Activated CD4-positive, alpha-beta T cell treated with anti-CD3 and anti-CD28 coated beads, Interleukin-2, amount 10 ng/mL, durations not matched to agents 24 days and 14 days (primary cell): ENCODE data around the gene MTRF1. TPM values are rescaled to one million over a fixed set of nuclear protein-coding genes. Genes with fewer than 3 reads are reported as not detected.
A peak's percentile ranks its signal among the peaks of the same experiment; 100 is the strongest.
"Not testable (repeated sequence)": the region's sequence is repeated elsewhere in the genome, so short reads cannot be mapped to it uniquely, and the experiment has no call there.

Source experiments
- DNase-seq: peaks from one replicate; pipeline ENCODE4 v3.0.0; 2022
- H3K27ac Mint-ChIP-seq: one replicate; pipeline ENCODE4 v1.8.0; 2022; ENCODE audit warnings: mild to moderate bottlenecking, mixed read lengths
- H3K27me3 Mint-ChIP-seq: one replicate; pipeline ENCODE4 v1.8.0; 2022; ENCODE audit warnings: mixed read lengths
- H3K36me3 Mint-ChIP-seq: one replicate; pipeline ENCODE4 v1.8.0; 2022; ENCODE audit warnings: low read depth, mild to moderate bottlenecking, mixed read lengths
- H3K4me1 Mint-ChIP-seq: one replicate; pipeline ENCODE4 v1.8.0; 2021; ENCODE audit warnings: mixed read lengths
- H3K4me3 Mint-ChIP-seq: one replicate; pipeline ENCODE4 v1.8.0; 2022; ENCODE audit warnings: mild to moderate bottlenecking, moderate library complexity, mixed read lengths
- H3K9me3 Mint-ChIP-seq: one replicate; pipeline ENCODE4 v1.8.0; 2021; ENCODE audit warnings: mixed read lengths
- intact Hi-C: fragments of 100-400 bp; cut with micrococcal nuclease; formaldehyde crosslinking; loops from one replicate; pipeline ENCODE4 v1.15.1; 2023
- total RNA-seq: library from RNA; stranded (reverse); gene quantifications from 2 replicates; pipeline ENCODE4 v1.2.3, GENCODE V29; 2022

MTRF1 gene
- total RNA-seq, 1 donor from 2014 or later = 20.1 TPM

DNA sequence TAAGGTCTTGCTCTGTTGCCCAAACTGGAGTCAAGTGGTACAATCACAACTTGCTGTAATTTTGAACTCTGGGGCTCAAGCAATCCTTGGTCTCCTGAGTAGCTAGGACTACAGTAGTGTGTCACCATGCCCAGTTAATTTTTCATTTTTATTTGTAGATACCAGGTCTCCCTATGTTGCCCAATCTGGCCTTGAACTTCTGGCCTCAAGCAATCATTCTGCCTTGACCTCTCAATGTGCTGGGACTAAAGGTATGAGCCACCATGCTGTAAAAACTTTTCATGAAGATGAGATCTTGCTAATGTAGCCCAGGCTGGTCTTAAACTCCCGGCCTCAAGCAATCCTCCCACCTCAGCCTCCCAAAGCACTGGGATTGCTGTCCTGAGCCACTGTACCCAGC, 32.6 kb upstream of the MTRF1 start:
- Mint-ChIP-seq H3K27ac (no peak overlapping the region), H3K4me1 (peaks cover 5% of the 10 kb centered on the region), H3K36me3 (peaks cover 1% of the 10 kb centered on the region), H3K27me3 (peaks cover 9% of the 10 kb centered on the region), H3K9me3 (no peaks in the 10 kb centered on the region), H3K4me3 (no peak overlapping the region)
- no peak for DNase-seq
- intact Hi-C loops = no loop called here

DNA sequence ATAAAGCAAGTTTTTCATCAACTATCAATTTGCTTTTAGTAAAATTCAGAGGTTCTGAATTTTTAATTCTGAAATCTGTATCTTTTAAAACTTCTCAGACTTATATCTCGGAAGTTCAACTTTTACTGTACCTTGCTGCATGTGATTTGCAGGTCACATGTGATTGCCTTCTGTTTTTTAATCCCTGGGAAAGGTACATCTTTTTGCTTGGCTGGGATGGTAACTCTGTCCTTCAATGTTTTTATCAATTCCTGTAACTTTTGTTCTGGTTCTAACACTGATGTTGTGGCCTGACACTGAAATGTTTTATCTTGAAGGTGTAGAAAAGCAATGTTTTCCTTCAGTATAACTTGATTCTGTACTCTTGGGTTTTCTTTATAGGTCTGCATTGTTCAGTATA, 31.5 kb upstream of the MTRF1 start:
- H3K27ac Mint-ChIP-seq = no peak overlapping the region

DNA sequence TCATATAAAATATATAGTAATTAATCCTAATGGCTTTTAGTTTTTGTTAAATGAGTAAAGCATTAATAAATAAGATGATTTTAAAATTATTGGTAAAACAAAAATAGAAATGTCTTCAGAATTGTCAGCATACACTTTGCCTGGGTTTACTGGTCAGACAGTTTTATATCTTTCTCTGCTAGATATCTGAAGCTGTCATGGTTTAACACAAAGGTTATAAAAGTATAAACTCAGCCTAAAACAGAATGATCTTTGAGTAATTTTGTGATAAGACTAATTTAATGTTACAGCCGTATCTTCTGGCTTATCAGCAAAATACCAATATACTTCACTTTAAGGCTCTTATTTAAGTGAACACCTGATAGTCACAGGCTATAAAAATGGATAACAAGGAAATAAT, 29.9 kb upstream of the MTRF1 start:
- no peaks in the 10 kb centered on the region for H3K4me1 Mint-ChIP-seq
- H3K27me3 Mint-ChIP-seq = peaks cover 6% of the 10 kb centered on the region
- H3K36me3 Mint-ChIP-seq = peaks cover 1% of the 10 kb centered on the region
- no peak overlapping the region for H3K27ac Mint-ChIP-seq
- no peak overlapping the region for H3K4me3 Mint-ChIP-seq
- no peaks in the 10 kb centered on the region for H3K9me3 Mint-ChIP-seq
- no peak for DNase-seq
- intact Hi-C loops = no loop called here

More for the DNA sequence above, 31.5 kb upstream of the MTRF1 start:
- H3K4me1 Mint-ChIP-seq = peaks cover 4% of the 10 kb centered on the region
- no peak for DNase-seq
- no peak overlapping the region for H3K4me3 Mint-ChIP-seq
- H3K27me3 Mint-ChIP-seq = peaks cover 9% of the 10 kb centered on the region
- intact Hi-C loops = no loop called here
- H3K36me3 Mint-ChIP-seq = peaks cover 1% of the 10 kb centered on the region
- no peaks in the 10 kb centered on the region for H3K9me3 Mint-ChIP-seq

DNA sequence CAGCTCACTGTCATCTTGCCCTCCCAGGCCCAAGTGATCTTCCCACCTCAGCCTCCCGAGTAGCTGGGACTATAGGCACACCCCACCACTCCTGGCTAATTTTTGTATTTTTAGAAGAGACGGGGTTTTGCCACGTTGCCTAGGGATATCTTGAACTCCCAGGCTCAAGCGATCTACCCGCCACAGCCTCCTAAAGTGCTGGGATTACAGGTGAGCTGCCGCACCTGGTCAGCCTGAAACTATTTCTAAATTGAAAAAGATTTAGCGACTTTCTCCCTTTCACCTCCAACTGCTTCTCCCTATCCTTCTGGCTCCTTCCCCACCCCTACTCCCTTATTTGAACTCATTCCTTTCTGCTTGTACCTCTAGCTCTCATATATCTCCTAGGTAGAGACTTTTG, 27.9 kb upstream of the MTRF1 start:
- peaks cover 1% of the 10 kb centered on the region for H3K36me3 Mint-ChIP-seq
- H3K27me3 Mint-ChIP-seq = peaks cover 4% of the 10 kb centered on the region
- H3K4me1 Mint-ChIP-seq = peaks cover 4% of the 10 kb centered on the region
- peaks cover 3% of the 10 kb centered on the region for H3K9me3 Mint-ChIP-seq
- DNase-seq = no peak
- intact Hi-C loops = no loop called here
- no peak overlapping the region for H3K27ac Mint-ChIP-seq
- no peak overlapping the region for H3K4me3 Mint-ChIP-seq

DNA sequence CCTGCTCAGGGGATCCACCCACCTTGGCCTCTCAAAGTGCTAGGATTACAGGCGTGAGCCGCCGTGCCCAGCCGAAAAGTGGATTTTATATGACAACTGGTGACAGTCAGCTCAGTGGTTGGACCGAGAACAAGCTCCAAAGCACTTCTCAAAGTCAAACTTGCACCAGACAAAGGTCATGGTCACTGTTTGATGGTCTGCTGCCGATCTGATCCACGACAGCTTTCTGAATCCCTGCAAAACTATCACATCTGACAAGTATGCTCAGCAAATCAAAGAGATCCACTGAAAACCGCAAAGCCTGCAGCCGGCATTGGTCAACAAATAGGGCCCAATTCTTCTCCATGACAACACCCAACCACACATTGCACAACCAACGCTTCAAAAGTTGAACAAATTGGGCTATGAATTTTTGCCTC, 26.1 kb upstream of the MTRF1 start:
- H3K9me3 Mint-ChIP-seq = peaks cover 10% of the 10 kb centered on the region
- H3K27ac Mint-ChIP-seq = no peak overlapping the region
- H3K4me1 Mint-ChIP-seq = peaks cover 5% of the 10 kb centered on the region
- peaks cover 1% of the 10 kb centered on the region for H3K36me3 Mint-ChIP-seq
- intact Hi-C loops = no loop called here
- no peak for DNase-seq
- no peak overlapping the region for H3K4me3 Mint-ChIP-seq
- no peaks in the 10 kb centered on the region for H3K27me3 Mint-ChIP-seq

DNA sequence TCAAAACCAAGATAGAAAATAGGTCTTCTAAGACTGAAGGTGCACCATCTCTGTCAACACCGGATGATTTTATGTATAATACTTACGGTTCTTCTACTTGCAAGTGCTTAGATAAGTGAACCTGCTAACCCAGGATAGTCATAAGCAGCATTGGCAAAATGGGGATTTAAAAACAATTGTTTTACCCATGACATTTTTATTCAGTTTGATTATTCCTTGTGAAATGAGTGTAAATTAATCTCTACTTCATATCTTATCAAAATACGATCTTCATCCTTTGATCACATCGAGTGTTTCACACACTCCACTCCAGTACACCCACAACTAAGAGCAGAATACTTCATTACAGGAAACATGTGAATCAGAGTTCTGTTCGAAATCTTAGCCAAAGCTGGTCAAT, 23.0 kb upstream of the MTRF1 start:
- no peaks in the 10 kb centered on the region for H3K27me3 Mint-ChIP-seq
- intact Hi-C loops = no loop called here
- no peak overlapping the region for H3K4me3 Mint-ChIP-seq
- no peak for DNase-seq
- peaks cover 5% of the 10 kb centered on the region for H3K4me1 Mint-ChIP-seq
- no peak overlapping the region for H3K27ac Mint-ChIP-seq
- no peaks in the 10 kb centered on the region for H3K36me3 Mint-ChIP-seq
- peaks cover 10% of the 10 kb centered on the region for H3K9me3 Mint-ChIP-seq

DNA sequence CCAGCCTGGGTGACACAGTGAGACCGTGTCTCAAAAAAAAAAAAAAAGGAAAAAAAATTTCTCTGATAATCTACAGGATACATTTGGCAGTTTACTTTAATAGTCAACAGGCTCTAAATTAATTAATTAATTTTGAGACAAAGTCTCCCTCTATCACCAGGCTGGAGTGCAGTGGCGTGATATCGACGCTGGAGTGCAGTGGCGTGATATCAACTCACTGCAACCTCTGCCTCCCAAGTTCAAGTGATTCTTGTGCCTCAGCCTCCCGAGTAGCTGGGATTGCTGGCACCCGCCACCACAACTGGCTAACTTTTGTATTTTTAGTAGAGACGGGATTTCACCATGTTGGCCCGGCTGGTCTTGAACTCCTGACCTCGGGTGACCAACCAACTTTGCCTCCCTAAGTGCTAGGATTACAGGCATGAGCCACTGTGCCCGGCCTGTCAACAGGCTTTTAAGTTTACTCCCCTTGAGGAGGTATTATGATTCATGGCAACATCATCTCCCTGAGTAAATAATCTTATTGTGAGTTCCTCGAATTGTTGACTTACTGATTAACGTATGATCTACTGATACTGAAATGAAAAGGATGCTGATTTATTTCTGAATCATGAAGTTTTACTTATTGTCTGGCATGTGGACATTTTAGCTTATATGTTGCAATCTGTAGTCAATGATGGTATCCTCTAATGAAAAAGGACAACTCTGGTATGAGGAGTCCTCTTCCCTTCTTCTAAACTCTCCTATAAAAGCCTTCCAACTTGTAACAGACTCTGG, 21.3 kb upstream of the MTRF1 start:
- no peaks in the 10 kb centered on the region for H3K36me3 Mint-ChIP-seq
- H3K4me1 Mint-ChIP-seq = peaks cover 5% of the 10 kb centered on the region
- intact Hi-C loops = no loop called here
- H3K27me3 Mint-ChIP-seq = no peaks in the 10 kb centered on the region
- peaks cover 10% of the 10 kb centered on the region for H3K9me3 Mint-ChIP-seq
- H3K27ac Mint-ChIP-seq = no peak overlapping the region
- DNase-seq = no peak
- no peak overlapping the region for H3K4me3 Mint-ChIP-seq

DNA sequence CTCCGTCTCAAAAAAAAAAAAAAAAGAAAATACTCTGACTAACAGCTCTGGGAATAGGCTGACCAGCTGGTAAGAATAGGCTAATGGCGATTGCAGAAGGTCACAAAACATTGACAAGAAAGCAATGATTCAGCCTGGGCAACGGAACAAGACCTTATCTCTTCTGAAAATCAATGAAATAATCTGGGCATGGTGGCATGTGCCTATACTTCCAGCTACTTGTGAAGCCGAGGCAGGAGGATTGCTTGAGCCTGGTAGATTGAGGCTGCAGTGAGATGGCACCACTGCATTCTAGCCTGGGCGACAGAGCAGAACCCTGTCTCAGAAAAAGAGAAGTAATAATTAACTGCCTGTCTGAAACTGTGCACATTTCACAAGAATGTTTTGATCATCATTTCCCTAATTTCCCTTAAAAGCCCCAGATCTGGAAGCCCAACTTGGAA, 18.8 kb upstream of the MTRF1 start:
- intact Hi-C loops = no loop called here
- H3K4me3 Mint-ChIP-seq = no peak overlapping the region
- no peaks in the 10 kb centered on the region for H3K36me3 Mint-ChIP-seq
- H3K27me3 Mint-ChIP-seq = no peaks in the 10 kb centered on the region
- no peak overlapping the region for H3K27ac Mint-ChIP-seq
- peaks cover 5% of the 10 kb centered on the region for H3K4me1 Mint-ChIP-seq
- H3K9me3 Mint-ChIP-seq = peaks cover 9% of the 10 kb centered on the region
- no peak for DNase-seq

DNA sequence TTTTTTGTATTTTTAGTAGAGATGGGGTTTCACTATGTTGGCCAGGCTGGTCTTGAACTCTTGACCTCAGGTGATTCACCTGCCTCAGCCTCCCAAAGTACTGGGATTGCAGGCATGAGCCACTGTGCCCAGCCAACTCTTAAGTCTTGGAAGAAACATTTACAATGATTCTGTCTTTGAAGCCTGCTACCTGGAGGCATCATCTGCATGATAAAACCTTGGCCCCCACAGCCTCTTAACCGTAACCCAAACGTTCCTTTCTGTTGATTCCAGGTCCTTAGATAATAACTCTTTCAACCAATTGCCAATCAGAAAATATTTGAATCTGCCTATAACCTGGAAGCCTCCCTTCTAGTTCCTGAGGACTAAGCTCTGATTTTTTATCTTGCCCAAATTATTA, 15.8 kb upstream of the MTRF1 start:
- H3K9me3 Mint-ChIP-seq, intact Hi-C loops, H3K4me1 Mint-ChIP-seq: not testable (repeated sequence)

DNA sequence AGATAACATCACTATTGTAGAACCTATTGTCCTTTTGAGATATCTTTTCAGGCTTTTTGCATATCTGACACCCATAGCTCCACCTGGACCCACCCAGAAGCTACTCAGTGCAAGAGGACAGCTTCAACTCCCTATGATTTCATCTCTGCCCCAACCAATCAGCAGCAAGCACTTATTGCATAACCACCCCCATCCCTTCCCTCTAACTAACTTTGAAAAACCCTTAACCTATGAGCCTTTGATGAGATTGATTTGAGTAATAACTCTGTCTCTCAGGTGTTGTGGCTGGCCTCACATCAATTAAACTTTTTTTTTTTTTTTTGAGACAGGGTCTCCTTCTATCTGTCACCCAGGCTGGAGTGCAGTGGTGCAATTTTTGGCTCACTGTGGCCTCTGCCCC, 13.4 kb upstream of the MTRF1 start:
- peaks cover 4% of the 10 kb centered on the region for H3K9me3 Mint-ChIP-seq
- H3K27ac Mint-ChIP-seq = no peak overlapping the region
- intact Hi-C loops = no loop called here
- no peaks in the 10 kb centered on the region for H3K36me3 Mint-ChIP-seq
- peaks cover 3% of the 10 kb centered on the region for H3K4me1 Mint-ChIP-seq
- H3K27me3 Mint-ChIP-seq = no peaks in the 10 kb centered on the region
- DNase-seq = no peak
- H3K4me3 Mint-ChIP-seq = no peak overlapping the region

More for the DNA sequence above, 15.8 kb upstream of the MTRF1 start:
- not testable (repeated sequence) for DNase-seq, H3K27ac Mint-ChIP-seq, H3K36me3 Mint-ChIP-seq, H3K27me3 Mint-ChIP-seq, H3K4me3 Mint-ChIP-seq

DNA sequence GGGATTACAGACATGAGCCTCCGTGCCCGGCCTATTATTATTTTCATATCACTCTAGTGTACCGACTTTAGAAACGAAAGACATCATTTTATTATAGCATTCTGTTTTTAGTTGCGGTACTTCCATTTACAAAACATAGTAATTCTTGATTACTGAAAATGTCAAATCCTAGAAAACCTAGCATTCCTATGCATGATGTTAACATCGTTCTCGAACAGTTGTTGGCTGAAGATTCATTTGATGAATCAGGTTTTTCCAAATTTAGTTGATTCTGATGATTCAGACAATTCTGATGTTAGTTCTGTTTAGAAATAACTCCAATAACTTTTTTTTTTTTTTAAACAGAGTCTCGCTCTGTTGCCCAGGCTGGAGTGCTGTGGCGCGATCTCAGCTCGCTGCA, 11.5 kb upstream of the MTRF1 start:
- H3K27ac Mint-ChIP-seq = no peak overlapping the region
- H3K9me3 Mint-ChIP-seq = peaks cover 4% of the 10 kb centered on the region
- H3K27me3 Mint-ChIP-seq = no peaks in the 10 kb centered on the region
- peaks cover 4% of the 10 kb centered on the region for H3K36me3 Mint-ChIP-seq
- intact Hi-C loops = no loop called here
- H3K4me1 Mint-ChIP-seq = peaks cover 8% of the 10 kb centered on the region
- no peak for DNase-seq
- no peak overlapping the region for H3K4me3 Mint-ChIP-seq

DNA sequence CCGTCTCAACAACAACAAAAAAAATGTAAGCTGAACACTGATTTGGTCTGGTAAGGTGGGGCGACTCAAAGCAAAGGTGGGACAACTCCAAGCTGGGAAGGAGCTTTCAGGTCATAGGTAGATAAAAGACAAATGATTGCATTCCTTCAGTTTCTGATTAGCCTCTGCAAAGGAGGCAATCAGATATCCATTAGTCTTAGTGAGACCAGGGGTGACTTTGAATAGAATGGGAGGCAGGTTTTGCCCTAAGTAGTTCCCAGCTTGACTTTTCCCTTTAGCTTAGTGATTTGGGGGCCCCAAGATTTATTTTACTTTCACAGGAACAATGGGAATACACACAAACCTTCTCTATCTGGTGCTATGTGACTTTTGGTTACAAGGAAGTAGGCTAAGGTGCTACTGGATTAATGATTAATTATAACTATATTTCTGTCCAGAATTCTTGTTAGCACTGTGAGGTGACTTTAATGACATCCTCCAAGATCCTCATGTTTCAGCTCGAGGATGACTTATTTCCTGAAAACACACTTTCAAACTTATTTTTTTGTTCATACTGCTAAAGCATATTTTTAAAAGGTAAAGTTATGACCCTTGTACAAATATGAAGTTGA, 10.6 kb upstream of the MTRF1 start:
- Mint-ChIP-seq H3K4me3 (no peak overlapping the region), H3K27ac (no peak overlapping the region), H3K27me3 (no peaks in the 10 kb centered on the region), H3K36me3 (peaks cover 4% of the 10 kb centered on the region), H3K9me3 (peaks cover 4% of the 10 kb centered on the region), H3K4me1 (peaks cover 8% of the 10 kb centered on the region)
- intact Hi-C loops = no loop called here
- no peak for DNase-seq

DNA sequence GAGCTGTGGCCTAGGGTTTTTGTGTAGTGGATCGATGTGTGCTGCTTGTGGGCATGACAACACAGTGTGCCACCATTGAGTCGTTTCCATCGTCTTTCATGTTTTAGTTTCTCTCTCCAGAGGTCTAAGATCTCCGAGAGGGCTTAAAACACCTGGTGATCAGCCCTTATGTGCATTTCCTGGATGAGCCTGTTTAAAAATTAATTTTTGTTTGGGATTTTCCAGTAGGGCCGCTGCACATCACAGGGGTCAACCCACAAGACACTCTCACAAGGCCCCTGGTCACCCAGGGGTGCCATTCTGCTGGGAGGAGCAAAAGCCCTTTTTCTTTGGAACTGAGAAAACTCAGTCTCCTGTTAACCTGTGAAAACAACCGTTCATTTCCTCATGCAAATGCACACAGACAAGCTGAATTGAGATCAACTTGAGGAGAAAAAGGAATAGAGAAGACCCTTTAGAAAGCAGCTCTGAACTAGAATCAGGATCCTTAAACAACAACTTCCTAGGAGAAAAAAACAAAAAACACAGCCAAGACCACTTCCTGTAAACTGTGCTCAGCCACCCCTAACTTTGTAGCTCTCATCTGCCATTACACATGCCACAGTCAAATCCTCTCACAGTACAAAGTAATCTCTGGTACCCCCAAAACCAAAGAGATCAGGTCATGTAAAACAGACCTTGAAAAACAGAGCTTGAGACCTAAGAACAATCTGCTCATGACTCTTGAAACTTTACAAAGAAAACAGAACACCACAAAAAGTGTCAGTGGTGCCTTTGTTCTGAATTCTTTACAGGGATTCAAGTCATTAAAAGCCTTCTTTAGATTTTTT, 8.3 kb upstream of the MTRF1 start:
- DNase-seq = peak; percentile 61
- intact Hi-C loops = no loop called here
- Mint-ChIP-seq H3K27ac (peak overlapping the region; percentile 68), H3K36me3 (peaks cover 6% of the 10 kb centered on the region), H3K9me3 (peaks cover 7% of the 10 kb centered on the region), H3K27me3 (no peaks in the 10 kb centered on the region), H3K4me1 (peaks cover 8% of the 10 kb centered on the region), H3K4me3 (no peak overlapping the region)

DNA sequence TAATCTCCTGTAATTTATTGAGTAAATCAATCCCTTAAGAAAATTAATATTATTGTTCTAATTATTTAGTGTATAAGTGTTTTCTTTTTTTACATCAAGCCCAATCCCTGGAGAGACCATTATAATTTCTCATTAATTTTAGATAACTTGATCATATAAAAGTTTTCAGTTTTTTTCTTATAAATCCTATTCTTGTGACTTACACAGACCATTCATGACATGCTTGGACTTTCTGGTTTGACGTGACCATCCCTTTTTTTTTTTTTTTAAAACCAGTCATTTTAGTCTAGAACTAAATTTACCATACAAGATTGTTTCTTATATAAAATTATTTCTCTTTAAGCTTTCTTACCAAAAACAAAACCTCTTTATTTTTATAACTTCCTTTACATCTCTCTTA, 5.4 kb upstream of the MTRF1 start:
- Mint-ChIP-seq H3K4me1 (peaks cover 8% of the 10 kb centered on the region), H3K36me3 (peaks cover 6% of the 10 kb centered on the region), H3K27ac (no peak overlapping the region), H3K4me3 (no peak overlapping the region), H3K27me3 (no peaks in the 10 kb centered on the region), H3K9me3 (peaks cover 7% of the 10 kb centered on the region)
- DNase-seq = peak; percentile 69
- intact Hi-C loops = no loop called here
